ENCODE data around the gene GON4L.
A peak's percentile ranks its signal among the peaks of the same experiment; 100 is the strongest.
"Not testable (repeated sequence)": the region's sequence is repeated elsewhere in the genome, so short reads cannot be mapped to it uniquely, and the experiment has no call there.

The GON4L gene

DNA sequence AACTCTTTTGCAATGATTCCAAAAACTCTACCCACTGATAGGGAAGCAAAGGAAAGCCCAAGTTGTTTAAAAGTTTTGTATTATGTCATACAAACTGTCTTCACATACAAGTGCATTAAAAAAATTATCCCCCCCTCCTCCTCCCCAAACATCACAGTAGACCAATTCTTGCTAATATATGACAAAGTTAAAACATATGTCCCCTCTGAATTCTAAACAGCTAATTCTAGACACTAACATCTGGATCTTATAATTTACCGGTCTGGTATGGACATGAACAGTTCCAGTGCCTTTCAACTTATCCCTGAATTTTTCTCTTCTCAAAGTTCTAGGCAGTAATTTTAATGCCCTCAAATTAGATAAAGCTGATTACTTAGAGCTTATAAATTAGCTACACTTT lies 40.7 kb upstream of the GON4L start:
- no peak overlapping the region for H3K4me3 ChIP-seq (ENCODE audit: low read depth, low read length)
- ChIA-PET CTCF (interaction anchor here (0.6 to 0.7 kb wide), 3 partner anchors 13 to 385 kb away, joined by 3 read pairs; no protein-coding TSS in a partner anchor), POLR2A (interaction anchor here (0.6 kb wide), 1 partner anchor 11 kb away, joined by 3 read pairs; no protein-coding TSS in a partner anchor)
- H3K9me3 ChIP-seq (ENCODE audit: control insufficient read depth, insufficient read depth, low read depth, low read length) = no peaks in the 10 kb centered on the region
- H3K4me1 ChIP-seq (ENCODE audit: control insufficient read depth, insufficient read depth, low read length) = no peaks in the 10 kb centered on the region
- peaks cover 31 to 57% of the 10 kb centered on the region in 2 experiments for H3K36me3 ChIP-seq (ENCODE audit: control insufficient read depth in 2 of 2, insufficient read depth in 1 of 2, low read length in 2 of 2)
- no peak overlapping the region for H3K27ac ChIP-seq (ENCODE audit: extremely low read depth, low read depth, low read length)
- TF ChIP-seq ZNF600 (tag by site-specific recombination; IDR thresholded peaks at IDR 0.05) (0 out of 2 replicates have a peak, but pooled peaks have one; percentile 40), ZNF391 (tag by site-specific recombination; IDR thresholded peaks at IDR 0.05; ENCODE audit: borderline replicate concordance, low read depth) (no peak)

DNA sequence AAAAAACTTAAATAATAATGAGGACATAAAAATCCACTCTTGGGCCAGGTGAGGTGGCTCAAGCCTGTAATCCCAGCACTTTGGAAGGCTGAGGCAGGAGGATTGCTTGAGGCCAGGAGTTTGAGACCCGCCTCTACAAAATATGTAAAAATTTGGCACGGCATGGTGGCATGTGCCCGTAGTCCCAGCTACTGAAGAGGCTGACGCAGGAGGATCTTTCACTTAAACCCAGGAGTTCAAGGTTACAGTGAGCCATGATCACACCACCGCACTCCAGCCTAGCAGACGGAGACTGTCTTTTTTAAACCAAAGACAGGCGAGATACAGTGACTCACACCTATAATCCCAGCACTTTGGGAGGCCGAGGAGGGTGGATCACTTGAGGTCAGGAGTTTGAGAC lies 39.5 kb upstream of the GON4L start:
- H3K4me3 ChIP-seq (ENCODE audit: low read depth, low read length); POLR2A ChIA-PET; H3K27ac ChIP-seq (ENCODE audit: extremely low read depth, low read depth, low read length); H3K9me3 ChIP-seq (ENCODE audit: control insufficient read depth, insufficient read depth, low read depth, low read length); H3K4me1 ChIP-seq (ENCODE audit: control insufficient read depth, insufficient read depth, low read length); CTCF ChIA-PET: not testable (repeated sequence)
- peaks cover 26 to 52% of the 10 kb centered on the region in 2 experiments for H3K36me3 ChIP-seq (ENCODE audit: control insufficient read depth in 2 of 2, insufficient read depth in 1 of 2, low read length in 2 of 2)

DNA sequence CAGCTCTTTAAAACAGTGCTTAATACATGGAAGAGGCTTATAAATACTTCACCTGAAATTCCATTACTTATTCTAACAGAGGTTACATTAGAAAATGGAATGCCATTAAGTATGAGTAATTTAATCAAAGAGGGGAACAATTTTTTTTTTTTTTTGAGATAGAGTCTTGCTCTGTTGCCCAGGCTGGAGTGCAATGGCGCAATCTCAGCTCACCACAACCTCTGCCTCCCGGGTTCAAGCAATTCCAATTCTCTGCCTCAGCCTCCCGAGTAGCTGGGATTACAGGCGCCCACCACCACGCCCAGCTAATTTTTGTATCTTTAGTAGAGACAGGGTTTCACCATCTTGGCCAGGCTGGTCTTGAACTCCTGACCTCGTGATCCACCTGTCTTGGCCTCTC lies 38.6 kb upstream of the GON4L start:
- not testable (repeated sequence) for H3K27ac ChIP-seq (ENCODE audit: extremely low read depth, low read depth, low read length); H3K9me3 ChIP-seq (ENCODE audit: control insufficient read depth, insufficient read depth, low read depth, low read length); H3K4me3 ChIP-seq (ENCODE audit: low read depth, low read length); H3K4me1 ChIP-seq (ENCODE audit: control insufficient read depth, insufficient read depth, low read length)
- TF ChIP-seq ZNF121 (tag by site-specific recombination; IDR thresholded peaks at IDR 0.05) = peak; percentile 62; the same call in 1 of the 2 replicates
- ChIA-PET CTCF (interaction anchor here (0.5 to 1.0 kb wide), 4 partner anchors 13 to 171 kb away, joined by 3 to 5 read pairs (median 3); no protein-coding TSS in a partner anchor), POLR2A (interaction anchor here (0.7 kb wide), 1 partner anchor 25 kb away, joined by 3 read pairs; no protein-coding TSS in a partner anchor)
- H3K36me3 ChIP-seq (ENCODE audit: control insufficient read depth in 2 of 2, insufficient read depth in 1 of 2, low read length in 2 of 2) = peaks cover 17 to 43% of the 10 kb centered on the region in 2 experiments

DNA sequence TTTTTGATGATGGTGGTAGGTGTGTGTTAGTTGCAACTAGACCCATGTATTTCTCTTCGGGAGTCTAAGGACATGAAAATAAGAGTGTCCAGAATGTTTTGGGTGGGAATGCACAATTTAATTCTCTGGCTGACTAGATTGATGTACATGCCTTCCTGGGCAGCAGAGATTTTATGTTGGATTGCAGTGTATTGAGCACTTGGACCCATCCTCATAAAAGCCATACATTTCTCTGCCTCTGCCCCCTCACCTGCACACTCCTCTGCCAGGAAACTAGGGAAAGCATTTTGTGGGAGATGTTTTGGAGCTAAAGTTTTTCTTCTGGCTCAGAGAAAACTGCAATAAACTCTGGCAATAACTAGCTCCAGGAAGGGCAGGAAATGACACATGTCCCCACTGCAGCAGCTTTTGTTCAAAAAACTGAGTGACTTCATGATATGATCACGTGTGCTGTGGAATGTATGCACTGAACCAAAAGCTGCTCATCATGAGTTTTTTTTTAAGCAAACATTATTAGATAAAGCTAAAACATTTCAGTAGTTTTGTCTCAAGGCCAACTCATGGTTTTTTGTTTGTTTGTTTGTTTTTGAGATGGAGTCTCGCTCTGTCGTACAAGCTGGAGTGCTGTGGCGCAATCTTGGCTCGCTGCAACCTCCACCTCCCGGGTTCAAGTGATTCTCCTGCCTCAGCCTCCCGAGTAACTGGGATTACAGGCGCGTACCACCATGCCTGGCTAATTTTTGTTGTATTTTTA lies 36.6 kb upstream of the GON4L start:
- Histone ChIP-seq H3K36me3 (ENCODE audit: control insufficient read depth in 2 of 2, insufficient read depth in 1 of 2, low read length in 2 of 2) (peaks cover 7 to 22% of the 10 kb centered on the region in 2 experiments), H3K4me3 (ENCODE audit: low read depth, low read length) (no peak overlapping the region), H3K27ac (ENCODE audit: extremely low read depth, low read depth, low read length) (no peak overlapping the region), H3K9me3 (ENCODE audit: control insufficient read depth, insufficient read depth, low read depth, low read length) (no peaks in the 10 kb centered on the region), H3K4me1 (ENCODE audit: control insufficient read depth, insufficient read depth, low read length) (no peaks in the 10 kb centered on the region)
- CTCF ChIA-PET = interaction anchor here (0.6 to 1.8 kb wide), 4 partner anchors 34 to 359 kb away, joined by 3 to 8 read pairs (median 4); no protein-coding TSS in a partner anchor
- POLR2A ChIA-PET = interaction anchor here (0.6 to 1.3 kb wide), 3 partner anchors 15 to 34 kb away, joined by 3 to 4 read pairs (median 3); partner anchors contain the start of gene SYT11
- TF ChIP-seq, protein P1, sequence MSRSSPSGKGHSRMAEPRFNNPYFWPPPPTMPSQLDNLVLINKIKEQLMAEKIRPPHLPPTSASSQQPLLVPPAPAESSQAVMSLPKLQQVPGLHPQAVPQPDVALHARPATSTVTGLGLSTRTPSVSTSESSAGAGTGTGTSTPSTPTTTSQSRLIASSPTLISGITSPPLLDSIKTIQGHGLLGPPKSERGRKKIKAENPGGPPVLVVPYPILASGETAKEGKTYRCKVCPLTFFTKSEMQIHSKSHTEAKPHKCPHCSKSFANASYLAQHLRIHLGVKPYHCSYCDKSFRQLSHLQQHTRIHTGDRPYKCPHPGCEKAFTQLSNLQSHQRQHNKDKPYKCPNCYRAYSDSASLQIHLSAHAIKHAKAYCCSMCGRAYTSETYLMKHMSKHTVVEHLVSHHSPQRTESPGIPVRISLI (tag by site-specific recombination; IDR thresholded peaks at IDR 0.05) = peak; percentile 90
- TF ChIP-seq, protein P2, sequence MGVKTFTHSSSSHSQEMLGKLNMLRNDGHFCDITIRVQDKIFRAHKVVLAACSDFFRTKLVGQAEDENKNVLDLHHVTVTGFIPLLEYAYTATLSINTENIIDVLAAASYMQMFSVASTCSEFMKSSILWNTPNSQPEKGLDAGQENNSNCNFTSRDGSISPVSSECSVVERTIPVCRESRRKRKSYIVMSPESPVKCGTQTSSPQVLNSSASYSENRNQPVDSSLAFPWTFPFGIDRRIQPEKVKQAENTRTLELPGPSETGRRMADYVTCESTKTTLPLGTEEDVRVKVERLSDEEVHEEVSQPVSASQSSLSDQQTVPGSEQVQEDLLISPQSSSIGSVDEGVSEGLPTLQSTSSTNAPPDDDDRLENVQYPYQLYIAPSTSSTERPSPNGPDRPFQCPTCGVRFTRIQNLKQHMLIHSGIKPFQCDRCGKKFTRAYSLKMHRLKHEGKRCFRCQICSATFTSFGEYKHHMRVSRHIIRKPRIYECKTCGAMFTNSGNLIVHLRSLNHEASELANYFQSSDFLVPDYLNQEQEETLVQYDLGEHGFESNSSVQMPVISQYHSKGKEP (tag by site-specific recombination; IDR thresholded peaks at IDR 0.05) = 0 out of 2 replicates have a peak, but pooled peaks have one; percentile 24
- TF ChIP-seq ZNF394 (tag by site-specific recombination; IDR thresholded peaks at IDR 0.05; ENCODE audit: borderline replicate concordance) (peak; percentile 12; the same call in 1 of the 2 replicates), ZNF530 (tag by site-specific recombination; IDR thresholded peaks at IDR 0.05; ENCODE audit: low read depth) (no peak), ZNF24 (tag by site-specific recombination; IDR thresholded peaks at IDR 0.05) (0 out of 2 replicates have a peak, but pooled peaks have one; percentile 25), ZNF600 (tag by site-specific recombination; IDR thresholded peaks at IDR 0.05) (0 out of 2 replicates have a peak, but pooled peaks have one; percentile 26), ZNF629 (tag by site-specific recombination; IDR thresholded peaks at IDR 0.05) (peak; percentile 90), ZNF792 (tag by site-specific recombination; IDR thresholded peaks at IDR 0.05) (no peak), ZNF433 (tag by site-specific recombination; IDR thresholded peaks at IDR 0.05; ENCODE audit: low read depth) (no peak), PRDM1 (tag by site-specific recombination; IDR thresholded peaks at IDR 0.05) (peak; percentile 52; the same call in 1 of the 2 replicates), ZBTB21 (tag by site-specific recombination; IDR thresholded peaks at IDR 0.05) (peak; percentile 47; the same call in 1 of the 2 replicates), ZNF391 (tag by site-specific recombination; IDR thresholded peaks at IDR 0.05; ENCODE audit: borderline replicate concordance, low read depth) (no peak), MYNN (tag by site-specific recombination; IDR thresholded peaks at IDR 0.05; ENCODE audit: borderline replicate concordance) (no peak), ZEB2 (tag by site-specific recombination; IDR thresholded peaks at IDR 0.05) (0 out of 2 replicates have a peak, but pooled peaks have one; percentile 43), ZBTB17 (tag by site-specific recombination; IDR thresholded peaks at IDR 0.05) (no peak), ZNF660 (tag by site-specific recombination; IDR thresholded peaks at IDR 0.05) (peak; percentile 72; the same call in 1 of the 2 replicates)
- TF ChIP-seq, protein P3, sequence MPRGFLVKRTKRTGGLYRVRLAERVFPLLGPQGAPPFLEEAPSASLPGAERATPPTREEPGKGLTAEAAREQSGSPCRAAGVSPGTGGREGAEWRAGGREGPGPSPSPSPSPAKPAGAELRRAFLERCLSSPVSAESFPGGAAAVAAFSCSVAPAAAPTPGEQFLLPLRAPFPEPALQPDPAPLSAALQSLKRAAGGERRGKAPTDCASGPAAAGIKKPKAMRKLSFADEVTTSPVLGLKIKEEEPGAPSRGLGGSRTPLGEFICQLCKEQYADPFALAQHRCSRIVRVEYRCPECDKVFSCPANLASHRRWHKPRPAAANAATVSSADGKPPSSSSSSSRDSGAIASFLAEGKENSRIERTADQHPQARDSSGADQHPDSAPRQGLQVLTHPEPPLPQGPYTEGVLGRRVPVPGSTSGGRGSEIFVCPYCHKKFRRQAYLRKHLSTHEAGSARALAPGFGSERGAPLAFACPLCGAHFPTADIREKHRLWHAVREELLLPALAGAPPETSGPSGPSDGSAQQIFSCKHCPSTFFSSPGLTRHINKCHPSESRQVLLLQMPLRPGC (tag by site-specific recombination; IDR thresholded peaks at IDR 0.05) = 0 out of 2 replicates have a peak, but pooled peaks have one; percentile 35
- TF ChIP-seq, protein P4, sequence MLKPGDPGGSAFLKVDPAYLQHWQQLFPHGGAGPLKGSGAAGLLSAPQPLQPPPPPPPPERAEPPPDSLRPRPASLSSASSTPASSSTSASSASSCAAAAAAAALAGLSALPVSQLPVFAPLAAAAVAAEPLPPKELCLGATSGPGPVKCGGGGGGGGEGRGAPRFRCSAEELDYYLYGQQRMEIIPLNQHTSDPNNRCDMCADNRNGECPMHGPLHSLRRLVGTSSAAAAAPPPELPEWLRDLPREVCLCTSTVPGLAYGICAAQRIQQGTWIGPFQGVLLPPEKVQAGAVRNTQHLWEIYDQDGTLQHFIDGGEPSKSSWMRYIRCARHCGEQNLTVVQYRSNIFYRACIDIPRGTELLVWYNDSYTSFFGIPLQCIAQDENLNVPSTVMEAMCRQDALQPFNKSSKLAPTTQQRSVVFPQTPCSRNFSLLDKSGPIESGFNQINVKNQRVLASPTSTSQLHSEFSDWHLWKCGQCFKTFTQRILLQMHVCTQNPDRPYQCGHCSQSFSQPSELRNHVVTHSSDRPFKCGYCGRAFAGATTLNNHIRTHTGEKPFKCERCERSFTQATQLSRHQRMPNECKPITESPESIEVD (tag by site-specific recombination; IDR thresholded peaks at IDR 0.05) = peak; percentile 86

Measured in HEK293 (cell line).